G401.6 (cell line): ENCODE results near the gene SCUBE1.
A peak's percentile ranks its signal among the peaks of the same experiment; 100 is the strongest.

Experiments used
- FAIRE-seq: peaks from 2 replicates; lab custom pipeline; 2012; peaks lifted over from hg19 to GRCh38; lab: Jason Lieb, UNC

SCUBE1 gene

DNA sequence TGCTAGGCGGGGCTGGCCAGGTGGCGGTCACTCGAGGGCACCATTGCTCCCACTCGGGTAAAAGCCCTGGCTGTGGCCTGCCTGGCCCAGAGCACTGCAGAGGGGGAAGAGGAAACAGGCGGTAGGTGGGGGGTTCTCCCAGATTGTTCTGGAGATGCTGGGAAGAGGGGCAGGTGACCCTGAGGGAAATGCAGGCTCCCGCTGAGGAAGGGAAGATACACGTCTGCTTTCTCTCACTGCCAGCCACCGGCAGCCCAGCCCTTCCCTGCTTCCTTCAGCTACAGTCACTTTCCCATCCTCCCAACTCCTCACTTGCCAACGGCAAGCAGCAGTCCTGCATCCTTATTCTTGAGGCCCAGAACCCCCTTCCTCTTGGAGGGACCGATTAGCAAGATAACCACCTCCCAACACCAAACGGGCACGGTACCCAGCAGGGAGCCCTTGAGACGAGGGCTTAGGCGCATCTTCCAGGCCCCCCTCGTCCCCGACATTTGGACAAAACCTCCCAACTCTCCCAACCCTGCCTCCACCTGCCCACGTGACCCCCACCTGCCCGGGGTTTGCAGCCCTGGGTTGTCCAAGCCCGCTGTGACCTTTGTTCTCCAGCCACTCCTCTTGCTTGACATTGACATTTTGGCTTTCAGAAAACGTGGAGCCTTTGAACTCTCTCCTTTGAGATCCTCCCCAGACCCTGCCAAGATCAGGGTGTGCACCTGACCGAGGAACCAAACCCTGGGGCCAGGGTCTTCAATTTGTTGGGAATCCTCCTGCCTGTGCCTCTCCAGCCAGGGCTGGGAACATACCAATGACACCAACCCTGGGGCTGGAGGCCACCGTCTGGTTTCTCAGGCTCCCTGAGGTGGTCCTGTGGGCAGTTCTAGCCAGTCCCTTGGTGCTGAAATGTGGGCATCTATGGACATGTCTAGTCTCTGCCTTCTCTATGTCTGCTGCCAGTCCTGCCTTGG is 107.4 kb downstream of the SCUBE1 start:
- no peak for FAIRE-seq

GRCh38 chr22:43234264-43234988 is 108.7 kb downstream of the SCUBE1 start:
- FAIRE-seq: no peak

- FAIRE-seq: no peak
These were observed 109.6 kb downstream of the SCUBE1 start for GRCh38 chr22:43233529-43233928.

DNA sequence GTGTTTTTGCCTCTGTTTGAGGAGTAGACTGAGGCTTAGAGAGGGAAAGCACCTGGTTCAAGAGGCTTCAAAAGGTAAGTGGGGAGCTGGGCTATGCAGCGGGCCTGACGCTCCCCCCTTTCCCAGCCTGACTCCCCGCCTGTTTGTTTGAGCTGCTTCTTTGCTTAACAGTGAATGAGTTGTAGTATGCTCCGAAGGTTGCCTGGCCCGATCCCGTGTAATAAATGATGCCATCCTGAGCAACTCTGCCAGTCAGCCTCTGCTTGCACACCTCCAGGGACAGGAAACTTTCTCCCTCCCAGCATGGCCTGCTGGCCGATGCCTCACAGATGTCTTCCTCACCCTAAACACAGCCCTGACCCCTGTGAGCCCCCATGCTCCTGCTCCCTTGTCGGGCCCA is 110.7 kb downstream of the SCUBE1 start:
- no peak for FAIRE-seq

- no peak for FAIRE-seq
These were observed 111.5 kb downstream of the SCUBE1 start for GRCh38 chr22:43231724-43232034.

DNA sequence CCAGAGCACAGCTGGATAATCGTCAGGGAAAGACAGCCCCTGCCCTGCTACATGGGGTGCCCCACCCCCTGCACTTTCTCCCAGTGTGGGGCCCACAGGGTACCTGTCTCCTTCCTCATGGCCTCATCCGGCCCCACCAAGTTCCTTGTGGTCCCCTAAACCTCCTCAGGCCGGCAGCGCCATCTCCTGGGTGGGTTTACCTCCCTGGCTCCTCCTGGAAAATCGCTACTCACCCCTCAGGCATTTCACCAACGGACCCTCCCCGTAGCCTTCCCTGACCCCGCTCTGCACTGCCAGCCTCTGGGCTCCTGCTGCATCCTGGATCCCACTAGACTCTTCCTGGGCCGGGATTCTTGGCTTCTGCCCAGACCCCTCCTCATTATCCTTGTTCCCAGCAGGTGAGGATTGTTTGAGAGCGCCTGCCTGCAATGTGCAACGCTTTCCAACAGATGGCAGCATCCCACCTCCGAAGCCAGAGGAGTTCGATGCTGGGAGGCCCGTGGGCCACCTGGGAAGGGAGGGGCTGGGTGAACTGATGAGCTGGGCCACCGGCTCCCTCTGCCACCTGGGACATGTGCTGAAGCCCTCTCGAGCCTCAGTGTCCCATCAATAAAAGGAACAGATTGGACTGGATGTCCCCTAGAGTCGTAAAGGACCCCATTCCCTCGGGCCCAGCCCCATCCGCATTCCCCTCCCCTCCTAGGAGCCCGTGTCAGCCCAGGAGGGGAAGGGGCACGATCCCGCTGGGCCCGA is 112.0 kb downstream of the SCUBE1 start:
- peak; percentile 63 for FAIRE-seq

GRCh38 chr22:43230571-43230970 is 112.6 kb downstream of the SCUBE1 start:
- no peak for FAIRE-seq

DNA sequence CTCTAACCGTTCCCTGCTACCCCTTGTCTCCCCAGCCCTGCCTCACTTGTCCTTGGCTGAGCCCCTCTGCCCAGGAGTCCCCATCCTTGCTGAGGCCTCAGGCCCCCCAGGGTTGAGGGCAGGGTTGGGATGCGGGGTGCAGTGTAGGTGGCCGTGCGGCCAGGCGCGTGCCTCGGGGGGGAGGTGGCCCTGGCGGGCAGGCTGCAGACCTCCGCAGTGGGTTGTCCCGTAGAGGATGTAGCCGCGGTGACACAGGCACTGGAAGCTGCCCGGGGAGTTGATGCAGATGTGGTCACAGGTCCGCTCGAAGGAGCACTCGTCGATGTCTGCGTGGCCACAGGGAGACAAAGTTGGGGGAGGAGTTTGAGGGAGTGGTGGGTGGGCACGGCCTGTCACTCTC is 114.3 kb downstream of the SCUBE1 start:
- FAIRE-seq: no peak

DNA sequence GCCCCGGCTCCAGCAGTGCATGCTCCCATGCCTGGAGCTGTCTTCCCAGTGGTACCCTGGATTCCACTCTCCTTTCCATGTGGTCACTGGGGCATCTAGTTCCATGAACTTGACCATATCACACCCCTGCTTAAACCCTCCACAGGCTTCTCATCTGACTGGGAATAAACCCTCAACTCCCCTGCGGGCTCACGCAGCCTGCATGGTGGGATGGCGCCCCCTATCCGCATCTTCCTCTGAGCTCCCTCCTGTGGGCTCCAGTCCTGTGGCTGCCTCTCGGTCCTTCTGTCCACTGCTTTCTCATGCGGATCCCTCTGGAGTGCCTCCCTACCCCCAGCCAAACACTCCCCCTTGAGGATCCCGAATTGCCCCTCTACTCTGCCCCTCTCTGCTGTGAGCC is 114.8 kb downstream of the SCUBE1 start:
- no peak for FAIRE-seq

GRCh38 chr22:43227239-43227630 is 115.9 kb downstream of the SCUBE1 start:
- no peak for FAIRE-seq

DNA sequence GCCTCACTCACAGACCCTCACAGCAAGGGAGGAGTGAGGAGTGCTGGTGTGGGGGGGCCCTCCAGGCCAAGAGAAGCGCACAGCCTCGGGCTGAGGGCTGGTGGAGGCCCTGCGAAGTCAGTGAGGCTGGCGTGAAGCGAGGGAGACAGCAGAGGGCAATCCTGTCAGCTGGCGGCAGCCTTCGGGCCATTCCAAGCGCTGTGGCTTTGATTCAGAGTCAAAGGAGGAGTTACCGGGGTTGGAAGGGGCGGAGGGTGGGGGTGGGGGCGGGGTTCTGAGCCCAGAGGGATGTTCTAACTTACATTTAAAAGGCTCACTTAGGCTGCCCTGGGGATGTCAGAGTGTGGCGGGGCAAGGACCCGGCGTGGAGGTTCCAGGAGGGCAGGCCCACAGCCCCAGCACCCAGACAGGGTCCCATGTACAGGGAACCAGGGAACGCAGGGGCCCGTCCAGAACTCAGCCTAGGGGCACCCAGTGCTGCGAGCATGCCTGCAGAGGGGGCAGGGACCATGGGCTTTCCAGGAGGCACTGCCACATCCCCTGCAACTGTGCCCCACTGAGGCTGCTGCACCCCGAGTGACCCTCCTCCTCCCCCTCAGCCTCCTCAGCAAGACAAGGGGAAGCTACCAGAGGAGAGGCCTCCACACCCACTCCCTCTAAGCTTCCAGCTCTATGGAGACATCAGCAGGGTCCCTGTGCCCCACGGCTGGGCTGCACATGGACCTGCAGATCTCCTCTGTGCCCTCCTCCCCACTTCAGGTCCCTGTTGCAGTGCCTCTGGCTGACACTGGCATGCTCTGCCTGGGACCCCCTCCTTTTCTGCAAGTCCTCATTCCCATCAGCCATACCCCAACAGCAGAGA is 116.6 kb downstream of the SCUBE1 start:
- FAIRE-seq: no peak

DNA sequence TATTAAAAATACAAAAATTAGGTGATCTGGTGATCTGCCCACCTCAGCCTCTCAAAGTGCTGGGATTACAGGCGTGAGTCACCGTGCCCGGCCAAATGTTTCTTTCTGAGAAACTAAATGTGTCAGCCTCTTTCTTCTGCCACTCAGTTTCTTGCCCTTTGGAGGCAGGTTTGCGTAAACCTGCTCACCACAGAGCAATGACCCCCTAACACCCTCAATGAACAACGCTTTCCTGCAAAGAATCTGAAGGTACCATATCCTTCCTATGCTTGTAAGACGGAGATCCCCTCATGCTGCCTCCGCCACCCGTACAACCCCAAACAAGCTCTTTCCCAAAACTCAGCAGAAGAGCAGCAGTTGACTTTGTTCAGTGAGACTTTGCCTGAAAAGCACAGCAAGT is 117.6 kb downstream of the SCUBE1 start:
- no peak for FAIRE-seq

- FAIRE-seq: no peak
These were observed 120.2 kb downstream of the SCUBE1 start for GRCh38 chr22:43222987-43223386.

GRCh38 chr22:43222262-43222661 is 120.9 kb downstream of the SCUBE1 start:
- no peak for FAIRE-seq

GRCh38 chr22:43220625-43221380 is 122.4 kb downstream of the SCUBE1 start:
- FAIRE-seq: no peak

- FAIRE-seq: no peak
These were observed 124.4 kb downstream of the SCUBE1 start for GRCh38 chr22:43218786-43219185.

- no peak for FAIRE-seq
These were observed 125.7 kb downstream of the SCUBE1 start for GRCh38 chr22:43217285-43218030.

- FAIRE-seq: no peak
These were observed 126.4 kb downstream of the SCUBE1 start for GRCh38 chr22:43216738-43217137.

DNA sequence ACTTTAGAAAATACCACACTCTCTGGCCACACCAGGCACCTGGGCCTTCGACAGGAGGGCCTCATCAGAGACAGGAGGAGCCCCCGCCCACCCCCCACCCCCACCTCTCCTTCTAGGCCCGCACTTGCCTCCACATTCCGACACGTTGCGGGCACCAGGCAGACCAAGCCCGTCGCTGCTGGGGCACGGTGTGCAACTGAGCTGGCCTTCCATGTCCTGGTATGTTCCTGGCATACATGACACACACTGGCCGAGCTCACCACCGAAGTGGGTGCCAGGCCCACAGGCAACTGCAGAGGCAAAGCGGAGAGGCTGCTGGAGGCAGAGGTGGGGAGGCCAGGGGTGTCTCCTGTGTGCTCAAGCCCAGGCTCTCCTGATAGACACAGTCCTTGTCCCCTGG is 129.2 kb downstream of the SCUBE1 start:
- FAIRE-seq: no peak

DNA sequence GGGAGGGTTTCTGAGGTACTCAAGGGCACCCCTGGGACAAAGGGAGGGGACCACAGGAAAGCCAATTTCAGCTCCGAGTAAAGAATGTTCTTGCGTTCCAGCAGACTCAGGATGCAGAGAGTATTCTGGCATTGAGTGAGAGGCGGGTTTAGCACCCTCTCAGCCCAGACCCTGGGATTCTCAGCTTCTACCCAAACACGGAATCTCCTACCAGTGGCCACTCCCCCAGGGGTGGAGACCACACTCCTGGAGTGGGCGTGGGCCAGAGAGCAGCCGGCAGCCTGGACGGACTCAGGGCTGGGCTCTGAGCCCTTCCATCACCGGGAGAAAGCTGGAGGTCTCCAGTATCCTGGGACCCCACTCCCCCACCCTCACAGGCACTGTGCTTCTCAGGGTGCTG is 130.1 kb downstream of the SCUBE1 start:
- no peak for FAIRE-seq
